HL-60 (cell line): ENCODE results near the gene ENPP3.
"Not testable (repeated sequence)": the region's sequence is repeated elsewhere in the genome, so short reads cannot be mapped to it uniquely, and the experiment has no call there.

Experiments
- DNase-seq, 2 experiments: peaks; one replicate each; pipeline ENCODE4 v3.0.0-alpha.2; 2010 to 2020; ENCODE audit warnings: low read depth in 1 of 2, low spot score in 1 of 2
- H3K27ac ChIP-seq: fragments of 250-450 bp; sonication (Bioruptor Pico); replicated peaks from 2 replicates; pipeline ENCODE4 v1.5.1; 2020; ENCODE audit warnings: mild to moderate bottlenecking, moderate library complexity
- H3K27me3 ChIP-seq: fragments of 250-450 bp; sonication (Bioruptor Pico); 2 replicates; pipeline ENCODE4 v1.5.1; 2021; ENCODE audit warnings: mild to moderate bottlenecking, moderate library complexity; ENCODE audit not compliant: insufficient read depth, poor library complexity, severe bottlenecking
- H3K4me3 ChIP-seq: replicated peaks from 2 replicates; pipeline ENCODE4 v1.5.1; 2011; ENCODE audit warnings: mild to moderate bottlenecking, control low read depth, low read length; ENCODE audit not compliant: insufficient read depth
- CTCF ChIP-seq: IDR thresholded peaks from one replicate; pipeline ENCODE4 v1.5.1; 2011; ENCODE audit warnings: low read length, control low read depth, inconsistent platforms; ENCODE audit not compliant: insufficient read depth
- GABPA ChIP-seq: IDR thresholded peaks from 2 replicates; pipeline ENCODE4 v1.6.1; 2012; ENCODE audit warnings: low read depth
- POLR2AphosphoS5 ChIP-seq: IDR thresholded peaks from 2 replicates; pipeline ENCODE4 v1.6.1; 2012; ENCODE audit warnings: low read depth
- REST ChIP-seq: IDR thresholded peaks from 2 replicates; pipeline ENCODE4 v1.6.1; 2012; ENCODE audit warnings: low read depth; ENCODE audit not compliant: insufficient replicate concordance
- SPI1 ChIP-seq: IDR thresholded peaks from 2 replicates; pipeline ENCODE4 v1.6.1; 2012; ENCODE audit warnings: low read depth, mild to moderate bottlenecking, borderline replicate concordance

The ENPP3 gene

GRCh38 chr6:131694832-131695426 lies 57.8 kb downstream of the ENPP3 start:
- no peak overlapping the region for H3K4me3 ChIP-seq
- TF ChIP-seq CTCF (peak; percentile 33), POLR2AphosphoS5 (no peak)
- H3K27me3 ChIP-seq, result no peaks in the 10 kb centered on the region
- no peak overlapping the region for H3K27ac ChIP-seq
- DNase-seq, result peak in 1 of 2 experiments; percentile 31

- Histone ChIP-seq H3K27ac (no peak overlapping the region), H3K4me3 (no peak overlapping the region), H3K27me3 (no peaks in the 10 kb centered on the region)
- no peak for DNase-seq
- TF ChIP-seq GABPA (no peak), SPI1 (no peak), POLR2AphosphoS5 (no peak), REST (no peak), CTCF (no peak)
Measured at GRCh38 chr6:131696956-131697355, 59.9 kb downstream of the ENPP3 start.

- not testable (repeated sequence) for DNase-seq, H3K27ac ChIP-seq, H3K27me3 ChIP-seq, H3K4me3 ChIP-seq
Measured at GRCh38 chr6:131700851-131701250, 63.7 kb downstream of the ENPP3 start.

GRCh38 chr6:131703905-131704304 lies 66.8 kb downstream of the ENPP3 start:
- not testable (repeated sequence) for DNase-seq, H3K27me3 ChIP-seq, H3K4me3 ChIP-seq, H3K27ac ChIP-seq

GRCh38 chr6:131710917-131711316 lies 73.8 kb downstream of the ENPP3 start, which contains the start of gene CTAGE9:
Gene CTAGE9 (minus strand): TSS chr6:131711017. CDS start chr6:131711017, 0 bp downstream.
- H3K27ac ChIP-seq, DNase-seq, H3K4me3 ChIP-seq, H3K27me3 ChIP-seq: not testable (repeated sequence)

GRCh38 chr6:131715567-131715966 lies 78.5 kb downstream of the ENPP3 start:
- not testable (repeated sequence) for H3K27ac ChIP-seq, DNase-seq, H3K27me3 ChIP-seq

GRCh38 chr6:131717836-131718542 lies 80.9 kb downstream of the ENPP3 start:
- Histone ChIP-seq H3K27ac (no peak overlapping the region), H3K27me3 (no peaks in the 10 kb centered on the region), H3K4me3 (no peak overlapping the region)
- TF ChIP-seq SPI1 (no peak), POLR2AphosphoS5 (no peak), REST (no peak)
- DNase-seq, result no peak

More at GRCh38 chr6:131715567-131715966, 78.5 kb downstream of the ENPP3 start:
- not testable (repeated sequence) for H3K4me3 ChIP-seq
